ENCODE data around the gene RNF19B.

RNF19B gene

GRCh38 chr1:32965251-32965747 is 690 bp upstream of the RNF19B start:
- H3K9me3 Mint-ChIP-seq = peaks cover 2% of the 10 kb centered on the region
- peaks cover 55% of the 10 kb centered on the region for H3K4me1 Mint-ChIP-seq (ENCODE audit: low read depth)
- DNase-seq = no peak
- no peaks in the 10 kb centered on the region for H3K27me3 Mint-ChIP-seq
- H3K4me3 Mint-ChIP-seq = peak overlapping the region; percentile 75
- peaks cover 10% of the 10 kb centered on the region for H3K36me3 Mint-ChIP-seq (ENCODE audit: low read depth)
- peak overlapping the region; percentile 86 for H3K27ac Mint-ChIP-seq

- peak; percentile 78 for DNase-seq
- Mint-ChIP-seq H3K4me3 (peak overlapping the region; percentile 86), H3K9me3 (peaks cover 2% of the 10 kb centered on the region), H3K4me1 (ENCODE audit: low read depth) (peaks cover 60% of the 10 kb centered on the region), H3K36me3 (ENCODE audit: low read depth) (peaks cover 10% of the 10 kb centered on the region), H3K27me3 (no peaks in the 10 kb centered on the region), H3K27ac (peak overlapping the region; percentile 86)
Observed at GRCh38 chr1:32963746-32964460, 706 bp downstream of the RNF19B start.

GRCh38 chr1:32962248-32962896 is 2.2 kb downstream of the RNF19B start:
- H3K9me3 Mint-ChIP-seq = no peaks in the 10 kb centered on the region
- DNase-seq = no peak
- peak overlapping the region; percentile 48 for H3K27ac Mint-ChIP-seq
- peak overlapping the region; percentile 86 for H3K4me3 Mint-ChIP-seq
- H3K36me3 Mint-ChIP-seq (ENCODE audit: low read depth) = peaks cover 10% of the 10 kb centered on the region
- H3K27me3 Mint-ChIP-seq = no peaks in the 10 kb centered on the region
- peaks cover 62% of the 10 kb centered on the region for H3K4me1 Mint-ChIP-seq (ENCODE audit: low read depth)

DNA sequence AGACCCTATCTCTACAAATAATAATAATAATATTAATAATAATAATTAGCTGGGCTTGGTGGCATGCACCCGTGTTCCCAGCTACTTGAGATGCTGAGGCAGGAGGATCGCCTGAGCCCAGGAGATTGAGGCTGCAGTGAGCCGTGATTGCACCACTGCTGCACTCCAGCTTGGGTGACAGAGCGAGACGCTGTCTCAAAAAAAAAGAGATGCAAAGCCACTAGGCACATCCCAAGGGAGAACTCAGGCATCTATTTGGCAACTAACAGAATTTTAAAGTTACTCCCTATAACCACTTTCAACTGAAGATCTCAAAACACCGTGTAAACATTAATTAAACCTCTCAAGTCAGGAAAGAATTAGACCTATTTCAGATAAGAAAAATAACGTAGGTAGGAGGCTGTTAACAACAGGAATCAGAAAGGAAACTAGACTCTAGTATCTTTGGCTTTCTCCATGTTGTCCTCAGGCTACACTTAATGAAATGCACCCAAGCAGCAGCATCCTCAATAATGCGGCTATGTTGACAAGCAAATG is 3.7 kb downstream of the RNF19B start:
- Mint-ChIP-seq H3K27me3 (no peaks in the 10 kb centered on the region), H3K36me3 (ENCODE audit: low read depth) (peaks cover 10% of the 10 kb centered on the region), H3K4me3 (no peak overlapping the region), H3K9me3 (no peaks in the 10 kb centered on the region), H3K27ac (no peak overlapping the region), H3K4me1 (ENCODE audit: low read depth) (peaks cover 64% of the 10 kb centered on the region)
- no peak for DNase-seq

- no peak overlapping the region for H3K27ac Mint-ChIP-seq
- no peaks in the 10 kb centered on the region for H3K9me3 Mint-ChIP-seq
- peaks cover 66% of the 10 kb centered on the region for H3K4me1 Mint-ChIP-seq (ENCODE audit: low read depth)
- H3K4me3 Mint-ChIP-seq = no peak overlapping the region
- H3K27me3 Mint-ChIP-seq = no peaks in the 10 kb centered on the region
- H3K36me3 Mint-ChIP-seq (ENCODE audit: low read depth) = peaks cover 12% of the 10 kb centered on the region
- DNase-seq = no peak
Observed at GRCh38 chr1:32960342-32960741, 4.3 kb downstream of the RNF19B start.

DNA sequence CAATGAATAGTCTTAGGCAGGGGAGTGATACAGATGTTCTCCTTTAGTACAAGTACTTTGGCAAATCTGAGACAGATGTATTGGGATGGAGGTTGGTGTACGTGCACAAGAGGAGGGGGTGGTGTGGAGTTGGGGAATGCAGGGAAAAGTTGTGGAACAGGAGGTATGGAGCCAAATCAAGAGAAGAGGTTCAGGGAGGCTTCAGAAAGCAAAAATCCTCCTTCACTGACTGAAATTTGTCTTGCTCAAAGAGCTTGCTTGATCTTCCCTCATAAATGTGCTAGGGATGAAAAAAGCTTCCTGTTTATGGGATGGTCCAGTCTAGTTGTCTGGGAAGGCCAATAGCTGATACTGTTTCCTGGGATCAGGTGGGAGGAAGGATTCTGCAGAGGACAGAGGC is 5.8 kb downstream of the RNF19B start:
- Mint-ChIP-seq H3K36me3 (ENCODE audit: low read depth) (peaks cover 18% of the 10 kb centered on the region), H3K27me3 (no peaks in the 10 kb centered on the region), H3K4me1 (ENCODE audit: low read depth) (peaks cover 71% of the 10 kb centered on the region), H3K27ac (no peak overlapping the region), H3K4me3 (no peak overlapping the region), H3K9me3 (no peaks in the 10 kb centered on the region)
- no peak for DNase-seq

GRCh38 chr1:32957017-32957416 is 7.6 kb downstream of the RNF19B start:
- Mint-ChIP-seq H3K27me3 (no peaks in the 10 kb centered on the region), H3K4me1 (ENCODE audit: low read depth) (peaks cover 63% of the 10 kb centered on the region), H3K36me3 (ENCODE audit: low read depth) (peaks cover 13% of the 10 kb centered on the region), H3K9me3 (no peaks in the 10 kb centered on the region), H3K27ac (no peak overlapping the region), H3K4me3 (no peak overlapping the region)
- no peak for DNase-seq

DNA sequence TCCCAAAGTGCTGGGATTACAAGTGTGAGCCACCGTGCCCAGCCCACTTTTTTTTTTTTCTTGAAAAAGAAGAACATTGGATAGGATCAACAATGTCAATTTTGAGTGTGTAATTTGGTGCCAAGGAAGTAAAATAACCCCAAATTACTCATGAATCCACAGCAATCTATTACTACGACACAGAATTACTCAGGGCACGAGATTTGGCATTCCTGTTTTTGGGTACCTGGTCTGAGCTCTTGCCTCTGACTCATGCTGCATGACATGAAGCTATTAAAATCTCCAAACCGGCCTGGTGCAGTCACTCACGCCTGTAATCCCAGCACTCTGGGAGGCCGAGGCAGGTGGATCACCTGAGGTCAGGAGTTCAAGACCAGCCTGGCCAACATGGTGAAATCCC is 10.4 kb downstream of the RNF19B start:
- Mint-ChIP-seq H3K4me1 (ENCODE audit: low read depth) (peaks cover 52% of the 10 kb centered on the region), H3K36me3 (ENCODE audit: low read depth) (peaks cover 22% of the 10 kb centered on the region), H3K27ac (no peak overlapping the region), H3K9me3 (no peaks in the 10 kb centered on the region), H3K4me3 (no peak overlapping the region), H3K27me3 (no peaks in the 10 kb centered on the region)
- DNase-seq = no peak

DNA sequence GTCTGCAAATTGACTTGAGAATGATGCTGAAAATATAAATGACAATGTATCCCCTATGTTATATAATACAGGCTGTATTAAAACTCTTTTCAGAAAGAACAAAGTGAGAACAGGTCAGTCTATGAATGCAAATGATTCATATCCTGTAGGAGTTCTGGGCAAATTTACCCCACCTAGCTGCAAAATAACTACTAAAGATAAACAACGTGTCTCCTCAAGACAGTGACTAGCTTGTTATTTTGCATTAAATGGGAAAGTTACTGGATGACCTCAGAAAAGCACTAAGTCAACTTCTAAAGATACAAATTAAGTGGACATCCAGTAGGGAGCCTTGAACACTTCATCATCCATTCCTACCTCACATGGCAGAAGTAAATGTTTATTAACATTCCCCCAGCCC is 11.1 kb downstream of the RNF19B start:
- Mint-ChIP-seq H3K4me3 (no peak overlapping the region), H3K27ac (peak overlapping the region; percentile 26), H3K9me3 (no peaks in the 10 kb centered on the region), H3K27me3 (no peaks in the 10 kb centered on the region), H3K36me3 (ENCODE audit: low read depth) (peaks cover 27% of the 10 kb centered on the region), H3K4me1 (ENCODE audit: low read depth) (peaks cover 51% of the 10 kb centered on the region)
- DNase-seq = no peak

GRCh38 chr1:32949519-32949918 is 15.1 kb downstream of the RNF19B start:
- Mint-ChIP-seq H3K9me3 (no peaks in the 10 kb centered on the region), H3K27me3 (no peaks in the 10 kb centered on the region), H3K36me3 (ENCODE audit: low read depth) (peaks cover 60% of the 10 kb centered on the region), H3K27ac (peak overlapping the region; percentile 35), H3K4me1 (ENCODE audit: low read depth) (peaks cover 29% of the 10 kb centered on the region), H3K4me3 (no peak overlapping the region)
- no peak for DNase-seq

- H3K27ac Mint-ChIP-seq = peak overlapping the region; percentile 8
- H3K27me3 Mint-ChIP-seq = no peaks in the 10 kb centered on the region
- DNase-seq = no peak
- no peaks in the 10 kb centered on the region for H3K9me3 Mint-ChIP-seq
- H3K4me1 Mint-ChIP-seq (ENCODE audit: low read depth) = peaks cover 28% of the 10 kb centered on the region
- peaks cover 66% of the 10 kb centered on the region for H3K36me3 Mint-ChIP-seq (ENCODE audit: low read depth)
- no peak overlapping the region for H3K4me3 Mint-ChIP-seq
Observed at GRCh38 chr1:32948905-32949304, 15.7 kb downstream of the RNF19B start.

GRCh38 chr1:32948390-32948722 is 16.3 kb downstream of the RNF19B start:
- no peak for DNase-seq
- H3K36me3 Mint-ChIP-seq (ENCODE audit: low read depth) = peaks cover 68% of the 10 kb centered on the region
- no peaks in the 10 kb centered on the region for H3K9me3 Mint-ChIP-seq
- no peak overlapping the region for H3K4me3 Mint-ChIP-seq
- peaks cover 29% of the 10 kb centered on the region for H3K4me1 Mint-ChIP-seq (ENCODE audit: low read depth)
- no peak overlapping the region for H3K27ac Mint-ChIP-seq
- H3K27me3 Mint-ChIP-seq = no peaks in the 10 kb centered on the region

- Mint-ChIP-seq H3K27me3 (no peaks in the 10 kb centered on the region), H3K36me3 (ENCODE audit: low read depth) (peaks cover 70% of the 10 kb centered on the region), H3K27ac (no peak overlapping the region), H3K4me1 (ENCODE audit: low read depth) (peaks cover 28% of the 10 kb centered on the region), H3K9me3 (no peaks in the 10 kb centered on the region), H3K4me3 (no peak overlapping the region)
- no peak for DNase-seq
Observed at GRCh38 chr1:32947669-32948389, 16.8 kb downstream of the RNF19B start.

DNA sequence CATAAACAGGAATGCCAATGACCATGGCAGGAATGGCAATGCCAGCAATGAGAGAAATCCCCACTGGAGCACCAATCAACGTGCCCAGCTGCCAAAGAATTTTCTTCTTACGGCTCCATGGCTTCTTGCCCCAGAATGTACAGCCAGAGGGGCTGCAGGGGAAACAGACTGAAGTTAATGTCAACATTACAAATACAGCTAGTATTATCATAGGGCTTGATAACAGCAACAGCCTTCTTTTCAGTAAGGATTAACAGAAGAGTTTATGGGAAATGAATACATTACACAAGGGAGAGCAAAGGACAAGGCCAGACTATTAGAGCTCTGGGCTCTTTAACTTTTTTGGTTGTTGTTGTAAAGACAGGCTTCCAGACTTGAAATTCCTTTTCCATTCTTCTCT is 18.2 kb downstream of the RNF19B start:
- Mint-ChIP-seq H3K36me3 (ENCODE audit: low read depth) (peaks cover 82% of the 10 kb centered on the region), H3K27ac (no peak overlapping the region), H3K9me3 (no peaks in the 10 kb centered on the region), H3K4me3 (no peak overlapping the region), H3K27me3 (no peaks in the 10 kb centered on the region), H3K4me1 (ENCODE audit: low read depth) (peaks cover 26% of the 10 kb centered on the region)
- DNase-seq = no peak

- Mint-ChIP-seq H3K9me3 (no peaks in the 10 kb centered on the region), H3K27ac (no peak overlapping the region), H3K4me1 (ENCODE audit: low read depth) (peaks cover 36% of the 10 kb centered on the region), H3K36me3 (ENCODE audit: low read depth) (peaks cover 94% of the 10 kb centered on the region), H3K27me3 (no peaks in the 10 kb centered on the region), H3K4me3 (no peak overlapping the region)
- DNase-seq = no peak
Observed at GRCh38 chr1:32944180-32944579, 20.4 kb downstream of the RNF19B start.

Measured in activated T-cell treated with anti-CD3 and anti-CD28 coated beads, Interleukin-2, amount 50 U/mL, for 24 hours (primary cell).